ENCODE data around the gene FGFR3. TPM values are rescaled to one million over a fixed set of nuclear protein-coding genes. Genes with fewer than 3 reads are reported as not detected.

The FGFR3 gene
- total RNA-seq, 4 donors from 2014 or later, result 1.2 to 2.0 (median 1.6) TPM

GRCh38 chr4:1778642-1779392, 14.3 kb upstream of the FGFR3 start:
- no peak for DNase-seq (ENCODE audit: extremely low spot score)
- no peak overlapping the region for H3K27ac ChIP-seq (replicated peaks in 1 of 4)
- no peaks in the 10 kb centered on the region for H3K9me3 ChIP-seq
- H3K27me3 ChIP-seq, result peaks cover 0 to 30% (median 0%) of the 10 kb centered on the region in 4 donors
- no peak overlapping the region for H3K4me3 ChIP-seq
- no peaks in the 10 kb centered on the region for H3K4me1 ChIP-seq
- TF ChIP-seq EP300 (IDR thresholded peaks at IDR 0.05), result no peak
- no peak for TF ChIP-seq POLR2A (IDR thresholded peaks at IDR 0.05; ENCODE audit: low read depth)
- TF ChIP-seq, protein P1, sequence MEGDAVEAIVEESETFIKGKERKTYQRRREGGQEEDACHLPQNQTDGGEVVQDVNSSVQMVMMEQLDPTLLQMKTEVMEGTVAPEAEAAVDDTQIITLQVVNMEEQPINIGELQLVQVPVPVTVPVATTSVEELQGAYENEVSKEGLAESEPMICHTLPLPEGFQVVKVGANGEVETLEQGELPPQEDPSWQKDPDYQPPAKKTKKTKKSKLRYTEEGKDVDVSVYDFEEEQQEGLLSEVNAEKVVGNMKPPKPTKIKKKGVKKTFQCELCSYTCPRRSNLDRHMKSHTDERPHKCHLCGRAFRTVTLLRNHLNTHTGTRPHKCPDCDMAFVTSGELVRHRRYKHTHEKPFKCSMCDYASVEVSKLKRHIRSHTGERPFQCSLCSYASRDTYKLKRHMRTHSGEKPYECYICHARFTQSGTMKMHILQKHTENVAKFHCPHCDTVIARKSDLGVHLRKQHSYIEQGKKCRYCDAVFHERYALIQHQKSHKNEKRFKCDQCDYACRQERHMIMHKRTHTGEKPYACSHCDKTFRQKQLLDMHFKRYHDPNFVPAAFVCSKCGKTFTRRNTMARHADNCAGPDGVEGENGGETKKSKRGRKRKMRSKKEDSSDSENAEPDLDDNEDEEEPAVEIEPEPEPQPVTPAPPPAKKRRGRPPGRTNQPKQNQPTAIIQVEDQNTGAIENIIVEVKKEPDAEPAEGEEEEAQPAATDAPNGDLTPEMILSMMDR (IDR thresholded peaks at IDR 0.05), result no peak
- TF ChIP-seq POLR2AphosphoS5 (IDR thresholded peaks at IDR 0.05), result no peak
- 93% methylated on average over 7 of the region's 18 CpGs for WGBS
- H3K36me3 ChIP-seq, result no peaks in the 10 kb centered on the region
- intact Hi-C loops (cut with DNase I), result no loop called here

DNA sequence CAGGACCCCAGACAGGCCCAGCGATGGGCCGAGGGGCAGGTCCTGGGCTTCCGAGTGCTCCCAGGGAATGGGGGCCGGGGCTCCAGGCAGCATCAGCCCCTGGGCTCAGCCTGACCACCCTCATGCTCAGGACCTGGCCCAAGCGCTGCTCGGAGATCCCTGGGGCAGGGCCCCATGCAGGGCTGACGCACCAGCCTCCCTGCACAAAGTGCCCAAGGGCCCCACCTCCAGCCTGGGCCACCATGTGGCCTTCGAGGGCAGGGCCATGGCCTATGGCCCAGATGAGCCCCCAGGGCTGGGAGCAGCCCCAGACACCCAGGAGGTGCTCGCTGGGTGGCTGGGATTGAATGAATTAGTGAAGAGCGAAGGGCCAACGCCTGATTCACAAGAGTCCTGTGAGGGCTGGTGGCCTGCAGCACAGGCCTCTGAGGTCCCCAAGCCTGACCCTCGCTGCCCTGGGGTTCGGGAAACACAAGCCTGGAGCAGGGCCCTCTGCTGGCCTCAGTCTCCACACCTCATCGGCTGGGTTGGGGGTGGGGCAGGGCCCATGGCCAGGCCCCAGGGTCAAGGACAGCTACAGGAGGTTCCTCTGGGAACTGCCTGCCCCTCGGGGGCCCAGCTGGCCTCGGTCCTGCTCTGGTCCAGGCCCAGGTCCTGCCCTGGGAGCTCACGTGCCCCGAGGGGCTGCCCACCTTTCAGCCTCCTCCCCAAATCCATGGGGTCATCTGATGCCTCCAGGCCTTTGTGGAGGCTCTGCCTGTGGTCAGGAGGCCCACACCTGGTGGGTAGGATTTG, 13.3 kb upstream of the FGFR3 start:
- H3K4me1 ChIP-seq, result no peaks in the 10 kb centered on the region
- no peak overlapping the region for H3K4me3 ChIP-seq
- TF ChIP-seq, protein P1 (IDR thresholded peaks at IDR 0.05), result no peak
- no peak for TF ChIP-seq POLR2AphosphoS5 (IDR thresholded peaks at IDR 0.05)
- no peaks in the 10 kb centered on the region for H3K9me3 ChIP-seq
- no peak overlapping the region for H3K27ac ChIP-seq (replicated peaks in 1 of 4)
- no peaks in the 10 kb centered on the region for H3K36me3 ChIP-seq
- DNase-seq (ENCODE audit: extremely low spot score), result no peak
- WGBS, result 93% methylated on average over 5 of the region's 18 CpGs
- intact Hi-C loops (cut with DNase I), result no loop called here
- peaks cover 0 to 30% (median 0%) of the 10 kb centered on the region in 4 donors for H3K27me3 ChIP-seq

DNA sequence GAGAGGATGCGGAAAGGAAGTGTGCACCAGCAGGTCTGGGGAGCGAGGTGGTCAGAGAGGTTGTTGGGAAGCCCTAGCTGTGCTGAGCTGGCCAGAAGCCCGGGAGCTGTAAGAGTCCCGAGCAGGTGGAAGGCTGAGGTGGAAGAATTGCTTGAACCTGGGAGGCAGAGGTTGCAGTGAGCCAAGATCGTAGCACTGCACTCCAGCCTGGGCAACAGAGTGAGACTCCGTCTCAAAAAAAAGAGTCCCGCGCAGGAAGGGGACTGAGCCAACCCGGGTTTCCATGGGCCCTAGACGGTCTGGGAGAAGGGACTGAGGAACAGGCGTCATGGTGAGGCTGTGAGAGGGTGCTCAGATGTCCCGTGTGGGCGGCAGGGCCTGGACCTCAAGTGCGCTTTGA, 12.7 kb upstream of the FGFR3 start:
- TF ChIP-seq POLR2A (IDR thresholded peaks at IDR 0.05; ENCODE audit: low read depth), result no peak
- no peak for TF ChIP-seq EP300 (IDR thresholded peaks at IDR 0.05)
- TF ChIP-seq POLR2AphosphoS5 (IDR thresholded peaks at IDR 0.05), result no peak
- TF ChIP-seq, protein P1 (IDR thresholded peaks at IDR 0.05), result no peak
- 88% methylated on average over 14 of the region's 14 CpGs for WGBS

GRCh38 chr4:1783015-1783414, 10.1 kb upstream of the FGFR3 start:
- WGBS, result 80% methylated on average over 1 of the region's 10 CpGs
- H3K9me3 ChIP-seq, result no peaks in the 10 kb centered on the region

More for the DNA sequence above, 12.7 kb upstream of the FGFR3 start:
- H3K27me3 ChIP-seq, result peaks cover 0 to 30% (median 0%) of the 10 kb centered on the region in 4 donors
- H3K4me3 ChIP-seq, result no peak overlapping the region
- intact Hi-C loops (cut with DNase I), result no loop called here
- no peak for DNase-seq (ENCODE audit: extremely low spot score)
- no peaks in the 10 kb centered on the region for H3K36me3 ChIP-seq
- no peaks in the 10 kb centered on the region for H3K9me3 ChIP-seq
- H3K27ac ChIP-seq (replicated peaks in 1 of 4), result no peak overlapping the region
- H3K4me1 ChIP-seq, result peaks cover 0 to 6% (median 2%) of the 10 kb centered on the region in 4 donors

More at GRCh38 chr4:1783015-1783414, 10.1 kb upstream of the FGFR3 start:
- no peak for DNase-seq (ENCODE audit: extremely low spot score)
- Histone ChIP-seq H3K36me3 (no peaks in the 10 kb centered on the region), H3K4me3 (no peak overlapping the region), H3K27me3 (peaks cover 0 to 33% (median 0%) of the 10 kb centered on the region in 4 donors), H3K27ac (replicated peaks in 1 of 4) (no peak overlapping the region), H3K4me1 (peaks cover 0 to 6% (median 3%) of the 10 kb centered on the region in 4 donors)
- TF ChIP-seq, protein P1 (IDR thresholded peaks at IDR 0.05), result no peak
- no peak for TF ChIP-seq POLR2AphosphoS5 (IDR thresholded peaks at IDR 0.05)
- TF ChIP-seq EP300 (IDR thresholded peaks at IDR 0.05), result no peak
- TF ChIP-seq POLR2A (IDR thresholded peaks at IDR 0.05; ENCODE audit: low read depth), result no peak
- intact Hi-C loops (cut with DNase I), result no loop called here

Measured in esophagus muscularis mucosa (tissue), 4 donors.